Caco-2 (cell line): ENCODE measurements around the gene RFX1. TPM values are rescaled to one million over a fixed set of nuclear protein-coding genes. Genes with fewer than 3 reads are reported as not detected.

Source experiments
- BruUV-seq: library from RNA; stranded (reverse); fragments of 400-500 nt; replicated peaks from 2 replicates; lab custom pipeline; 2021; lab: Mats Ljungman, UMichigan
- CTCF ChIA-PET: fragments of 300-600 bp; sonication (Branson Sonifier 250); formaldehyde crosslinking; loops from one replicate; lab custom pipeline; 2022; ENCODE audit warnings: antibody characterized with exemption; lab: Charles Lee
- POLR2A ChIA-PET: fragments of 300-600 bp; sonication (Branson Sonifier 250); formaldehyde crosslinking; loops from one replicate; lab custom pipeline; 2022; ENCODE audit warnings: antibody characterized with exemption; lab: Charles Lee
- DNase-seq, 2 experiments: peaks; one replicate each; pipeline versions ENCODE4 v3.0.0 to v3.0.0-alpha.2; 2020 to 2022
- H3K27me3 ChIP-seq: replicated peaks from 2 replicates; pipeline ENCODE4 v1.6.0; 2011; ENCODE audit warnings: low read length; ENCODE audit not compliant: control insufficient read depth, insufficient read depth
- H3K36me3 ChIP-seq: 2 replicates; pipeline ENCODE4 v1.5.1; 2011; ENCODE audit warnings: low read length; ENCODE audit not compliant: control insufficient read depth, insufficient read depth
- H3K4me1 ChIP-seq: fragments of 250-450 bp; sonication (Bioruptor Pico); 2 replicates; pipeline ENCODE4 v1.5.1; 2020; ENCODE audit warnings: mild to moderate bottlenecking
- H3K4me3 ChIP-seq: 2 replicates; pipeline ENCODE4 v1.5.1; 2011; ENCODE audit warnings: low read depth, mild to moderate bottlenecking, control low read depth, low read length
- H3K9me3 ChIP-seq: fragments of 250-450 bp; sonication (Bioruptor Pico); 2 replicates; pipeline ENCODE4 v1.5.1; 2020; ENCODE audit warnings: mild to moderate bottlenecking, moderate library complexity
- H3K27ac Mint-ChIP-seq: one replicate; pipeline ENCODE4 v1.8.0; 2022; ENCODE audit warnings: mixed read lengths; ENCODE audit not compliant: unreplicated experiment
- H3K27me3 Mint-ChIP-seq: one replicate; pipeline ENCODE4 v1.8.0; 2022; ENCODE audit warnings: mixed read lengths; ENCODE audit not compliant: insufficient read depth, unreplicated experiment
- H3K36me3 Mint-ChIP-seq: one replicate; pipeline ENCODE4 v1.8.0; 2022; ENCODE audit warnings: mild to moderate bottlenecking, mixed read lengths; ENCODE audit not compliant: insufficient read depth, unreplicated experiment
- H3K4me1 Mint-ChIP-seq: one replicate; pipeline ENCODE4 v1.8.0; 2022; ENCODE audit warnings: low read depth, mixed read lengths; ENCODE audit not compliant: unreplicated experiment
- H3K4me3 Mint-ChIP-seq: one replicate; pipeline ENCODE4 v1.8.0; 2022; ENCODE audit warnings: mild to moderate bottlenecking, moderate library complexity, mixed read lengths; ENCODE audit not compliant: unreplicated experiment
- H3K9me3 Mint-ChIP-seq: one replicate; pipeline ENCODE4 v1.8.0; 2022; ENCODE audit warnings: mixed read lengths; ENCODE audit not compliant: unreplicated experiment
- intact Hi-C: fragments of 100-400 bp; cut with micrococcal nuclease; formaldehyde crosslinking; loops from one replicate; pipeline ENCODE4 v1.10.0; 2022; ENCODE audit not compliant: unreplicated experiment
- total RNA-seq: library from RNA; stranded (reverse); gene quantifications from 2 replicates; pipeline ENCODE4 v1.2.3, GENCODE V29; 2022
- TF ChIP-seq, protein P1 (sequence below), 2 experiments: fragments of 200-600 bp in 1 of 2; IDR thresholded peaks; 1 replicate in 1 of 2; 2 replicates in 1 of 2; pipeline versions ENCODE4 v1.5.1 to v1.8.0; 2011 to 2022; ENCODE audit warnings: antibody characterized with exemption in 1 of 2, control low read depth in 1 of 2, inconsistent platforms in 1 of 2, low read depth in 1 of 2, low read length in 1 of 2, mild to moderate bottlenecking in 1 of 2, moderate library complexity in 1 of 2; ENCODE audit not compliant: insufficient read depth in 1 of 2, severe bottlenecking in 1 of 2, unreplicated experiment in 1 of 2

RFX1 gene
- total RNA-seq, 1 experiment from 2014 or later: 11.5 TPM

GRCh38 chr19:14054099-14054498, 48.0 kb upstream of the RFX1 start:
- peaks cover 12% of the 10 kb centered on the region for H3K36me3 Mint-ChIP-seq
- no peaks in the 10 kb centered on the region for H3K27me3 Mint-ChIP-seq
- ChIA-PET POLR2A (no interaction called here), CTCF (interaction anchor here (0.6 to 0.9 kb wide), 2 partner anchors 21 to 83 kb away, joined by 3 to 11 read pairs; partner anchors contain the start of gene ASF1B)
- TF ChIP-seq, protein P1, sequence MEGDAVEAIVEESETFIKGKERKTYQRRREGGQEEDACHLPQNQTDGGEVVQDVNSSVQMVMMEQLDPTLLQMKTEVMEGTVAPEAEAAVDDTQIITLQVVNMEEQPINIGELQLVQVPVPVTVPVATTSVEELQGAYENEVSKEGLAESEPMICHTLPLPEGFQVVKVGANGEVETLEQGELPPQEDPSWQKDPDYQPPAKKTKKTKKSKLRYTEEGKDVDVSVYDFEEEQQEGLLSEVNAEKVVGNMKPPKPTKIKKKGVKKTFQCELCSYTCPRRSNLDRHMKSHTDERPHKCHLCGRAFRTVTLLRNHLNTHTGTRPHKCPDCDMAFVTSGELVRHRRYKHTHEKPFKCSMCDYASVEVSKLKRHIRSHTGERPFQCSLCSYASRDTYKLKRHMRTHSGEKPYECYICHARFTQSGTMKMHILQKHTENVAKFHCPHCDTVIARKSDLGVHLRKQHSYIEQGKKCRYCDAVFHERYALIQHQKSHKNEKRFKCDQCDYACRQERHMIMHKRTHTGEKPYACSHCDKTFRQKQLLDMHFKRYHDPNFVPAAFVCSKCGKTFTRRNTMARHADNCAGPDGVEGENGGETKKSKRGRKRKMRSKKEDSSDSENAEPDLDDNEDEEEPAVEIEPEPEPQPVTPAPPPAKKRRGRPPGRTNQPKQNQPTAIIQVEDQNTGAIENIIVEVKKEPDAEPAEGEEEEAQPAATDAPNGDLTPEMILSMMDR (IDR thresholded peaks at IDR 0.05; ENCODE audit: insufficient read depth in 1 of 2, low read depth in 1 of 2, low read length in 1 of 2, severe bottlenecking in 1 of 2, unreplicated experiment in 1 of 2): no peak
- no TSS peak for BruUV-seq
- H3K4me1 ChIP-seq: peaks cover under 1% of the 10 kb centered on the region; the same call in 1 of the 2 replicates
- no peaks in the 10 kb centered on the region for H3K9me3 ChIP-seq
- DNase-seq: no peak
- H3K4me3 ChIP-seq: no peak overlapping the region
- H3K9me3 Mint-ChIP-seq: no peaks in the 10 kb centered on the region
- H3K27me3 ChIP-seq: no peaks in the 10 kb centered on the region
- no peak overlapping the region for H3K4me3 Mint-ChIP-seq
- intact Hi-C loops: no loop called here
- peaks cover 7% of the 10 kb centered on the region for H3K4me1 Mint-ChIP-seq
- no peak overlapping the region for H3K27ac Mint-ChIP-seq
- no peaks in the 10 kb centered on the region; the same call in 1 of the 2 replicates for H3K36me3 ChIP-seq

DNA sequence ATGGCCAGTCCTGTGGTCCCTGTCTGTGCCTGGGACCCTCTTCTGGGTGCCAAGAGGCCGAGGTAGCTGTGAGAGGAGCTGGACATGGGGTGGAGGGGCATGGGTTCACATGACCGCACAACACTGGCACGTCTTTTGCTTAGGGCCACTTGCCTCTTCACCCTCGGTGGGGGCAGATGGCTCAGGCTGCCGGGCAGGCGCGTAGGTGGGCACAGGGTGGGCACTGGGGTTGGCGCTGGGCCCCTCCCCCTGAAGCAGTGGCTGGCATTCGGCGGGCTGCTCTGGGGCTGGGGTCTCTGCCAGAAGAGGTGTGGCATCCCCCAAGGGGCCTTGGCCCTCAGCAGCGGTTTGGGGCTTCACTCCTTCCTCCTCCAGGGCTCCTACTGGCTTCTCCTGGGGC, 47.4 kb upstream of the RFX1 start:
- Mint-ChIP-seq H3K4me3 (no peak overlapping the region), H3K27ac (no peak overlapping the region), H3K4me1 (peaks cover 4% of the 10 kb centered on the region), H3K36me3 (peaks cover 12% of the 10 kb centered on the region), H3K9me3 (no peaks in the 10 kb centered on the region), H3K27me3 (no peaks in the 10 kb centered on the region)
- CTCF ChIA-PET: interaction anchor here (0.6 kb wide), 2 partner anchors 21 to 78 kb away, joined by 3 to 11 read pairs; no protein-coding TSS in a partner anchor
- Histone ChIP-seq H3K36me3 (no peaks in the 10 kb centered on the region; the same call in 1 of the 2 replicates), H3K4me1 (no peaks in the 10 kb centered on the region), H3K27me3 (no peaks in the 10 kb centered on the region), H3K4me3 (no peak overlapping the region), H3K9me3 (peaks cover 4% of the 10 kb centered on the region; the same call in 1 of the 2 replicates)
- TF ChIP-seq, protein P1 (IDR thresholded peaks at IDR 0.05; ENCODE audit: insufficient read depth in 1 of 2, low read depth in 1 of 2, low read length in 1 of 2, severe bottlenecking in 1 of 2, unreplicated experiment in 1 of 2): no peak
- intact Hi-C loops: no loop called here
- DNase-seq: no peak
- POLR2A ChIA-PET: no interaction called here
- no TSS peak for BruUV-seq

DNA sequence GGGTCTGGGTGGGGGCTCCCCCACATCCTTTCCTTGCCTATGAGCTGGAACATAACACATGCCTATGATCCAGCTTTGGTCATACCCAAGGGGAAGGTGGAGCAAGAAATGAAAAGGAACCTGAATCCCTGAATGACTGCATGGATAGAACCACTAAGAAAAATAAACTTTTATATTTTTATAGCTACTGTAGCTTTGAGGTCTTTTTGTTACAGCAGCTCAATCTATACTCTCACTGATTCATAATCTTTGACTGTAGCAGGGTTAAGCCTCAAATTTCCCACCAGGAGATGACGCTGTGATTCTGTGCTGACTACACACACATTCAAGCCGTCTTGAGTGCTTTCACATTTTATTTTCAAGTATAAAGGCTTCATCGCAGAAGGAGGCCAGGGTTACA, 46.9 kb upstream of the RFX1 start:
- no peak for DNase-seq
- H3K27ac Mint-ChIP-seq: no peak overlapping the region
- ChIA-PET CTCF (interaction anchor here (0.7 kb wide), 1 partner anchor 21 kb away, joined by 3 read pairs; the partner anchor contains the start of gene IL27RA), POLR2A (no interaction called here)
- Histone ChIP-seq H3K4me3 (no peak overlapping the region), H3K4me1 (no peaks in the 10 kb centered on the region), H3K9me3 (peaks cover 6% of the 10 kb centered on the region; the same call in 1 of the 2 replicates), H3K36me3 (no peaks in the 10 kb centered on the region; the same call in 1 of the 2 replicates), H3K27me3 (no peaks in the 10 kb centered on the region)
- H3K4me3 Mint-ChIP-seq: no peak overlapping the region
- peaks cover 12% of the 10 kb centered on the region for H3K36me3 Mint-ChIP-seq
- intact Hi-C loops: no loop called here
- no TSS peak for BruUV-seq
- no peaks in the 10 kb centered on the region for H3K9me3 Mint-ChIP-seq
- no peaks in the 10 kb centered on the region for H3K4me1 Mint-ChIP-seq
- no peaks in the 10 kb centered on the region for H3K27me3 Mint-ChIP-seq
- TF ChIP-seq, protein P1 (IDR thresholded peaks at IDR 0.05; ENCODE audit: insufficient read depth in 1 of 2, low read depth in 1 of 2, low read length in 1 of 2, severe bottlenecking in 1 of 2, unreplicated experiment in 1 of 2): no peak
